IPS DF 4.7 (cell line): ENCODE measurements around the gene ARHGAP15.
"Not testable (repeated sequence)": the region's sequence is repeated elsewhere in the genome, so short reads cannot be mapped to it uniquely, and the experiment has no call there.

Experiments used
- DNase-seq: peaks from one replicate; pipeline ENCODE4 v3.0.0-alpha.2; 2013; ENCODE audit warnings: low spot score; ENCODE audit errors: extremely low read depth

ARHGAP15 gene

GRCh38 chr2:143526498-143526897, 397.3 kb downstream of the ARHGAP15 start:
- no peak for DNase-seq

GRCh38 chr2:143528021-143528420, 398.8 kb downstream of the ARHGAP15 start:
- no peak for DNase-seq

GRCh38 chr2:143529118-143529720, 400.0 kb downstream of the ARHGAP15 start:
- no peak for DNase-seq

- no peak for DNase-seq
These were observed 401.5 kb downstream of the ARHGAP15 start for GRCh38 chr2:143530758-143531157.

- DNase-seq: no peak
These were observed 402.8 kb downstream of the ARHGAP15 start for GRCh38 chr2:143532061-143532460.

GRCh38 chr2:143533846-143534245, 404.6 kb downstream of the ARHGAP15 start:
- DNase-seq: no peak

GRCh38 chr2:143535802-143536201, 406.6 kb downstream of the ARHGAP15 start:
- DNase-seq: no peak

GRCh38 chr2:143541899-143542298, 412.7 kb downstream of the ARHGAP15 start:
- not testable (repeated sequence) for DNase-seq

- DNase-seq: no peak
These were observed 416.1 kb downstream of the ARHGAP15 start for GRCh38 chr2:143545059-143545948.

- no peak for DNase-seq
These were observed 416.7 kb downstream of the ARHGAP15 start for GRCh38 chr2:143545949-143546255.

- no peak for DNase-seq
These were observed 418.8 kb downstream of the ARHGAP15 start for GRCh38 chr2:143548032-143548431.

- DNase-seq: no peak
These were observed 421.3 kb downstream of the ARHGAP15 start for GRCh38 chr2:143550500-143550899.

- no peak for DNase-seq
These were observed 422.9 kb downstream of the ARHGAP15 start for GRCh38 chr2:143551971-143552650.

- no peak for DNase-seq
These were observed 424.0 kb downstream of the ARHGAP15 start for GRCh38 chr2:143553261-143553660.

- DNase-seq: no peak
These were observed 429.4 kb downstream of the ARHGAP15 start for GRCh38 chr2:143558665-143559064.

GRCh38 chr2:143559147-143559546, 429.9 kb downstream of the ARHGAP15 start:
- no peak for DNase-seq

GRCh38 chr2:143560724-143561123, 431.5 kb downstream of the ARHGAP15 start:
- DNase-seq: no peak

- no peak for DNase-seq
These were observed 435.2 kb downstream of the ARHGAP15 start for GRCh38 chr2:143564419-143564818.

- DNase-seq: no peak
These were observed 442.5 kb downstream of the ARHGAP15 start for GRCh38 chr2:143571747-143572146.

GRCh38 chr2:143572421-143572820, 443.2 kb downstream of the ARHGAP15 start:
- DNase-seq: no peak

- no peak for DNase-seq
These were observed 444.9 kb downstream of the ARHGAP15 start for GRCh38 chr2:143574069-143574468.

- DNase-seq: no peak
These were observed 446.1 kb downstream of the ARHGAP15 start for GRCh38 chr2:143575340-143575739.
